Measurements from ENCODE around the gene SLC35E4.

The SLC35E4 gene

DNA sequence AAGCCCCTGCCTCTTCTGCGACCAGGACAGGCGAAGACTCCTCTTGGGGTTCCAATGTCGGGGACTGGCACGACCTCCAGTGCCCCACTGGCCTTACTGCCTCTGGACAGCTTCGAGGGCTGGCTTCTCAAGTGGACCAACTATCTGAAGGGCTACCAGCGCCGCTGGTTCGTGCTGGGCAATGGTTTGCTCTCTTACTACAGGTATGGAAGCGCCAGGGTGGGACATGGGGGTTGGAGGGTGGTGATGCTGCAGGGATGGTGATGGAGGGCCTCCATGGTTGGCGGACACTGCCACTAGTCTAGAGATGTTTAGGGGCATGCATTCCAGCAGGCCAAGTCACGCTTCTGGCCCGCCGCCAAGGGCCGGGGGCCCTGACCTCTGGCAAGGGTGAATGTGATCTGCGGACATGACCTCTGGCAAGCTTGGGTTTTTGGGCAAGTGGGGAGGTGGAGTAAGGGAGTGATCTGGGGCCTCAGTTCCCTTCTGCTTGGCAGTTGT lies 59.8 kb downstream of the SLC35E4 start:
- Histone ChIP-seq H3K27ac (ENCODE audit: low read length) (no peak overlapping the region), H3K9ac (ENCODE audit: low read depth, low read length) (peak overlapping the region; percentile 59; the same call in 1 of the 2 replicates), H3K4me1 (ENCODE audit: insufficient read depth, low read length) (no peaks in the 10 kb centered on the region; the same call in 1 of the 2 replicates), H3K27me3 (ENCODE audit: insufficient read depth, low read length) (peaks cover 27% of the 10 kb centered on the region), H3K9me3 (ENCODE audit: insufficient read depth, low read depth, low read length) (no peaks in the 10 kb centered on the region), H3K4me3 (ENCODE audit: low read length) (peak overlapping the region; percentile 76), H3K36me3 (ENCODE audit: insufficient read depth, low read depth, low read length) (no peaks in the 10 kb centered on the region)

DNA sequence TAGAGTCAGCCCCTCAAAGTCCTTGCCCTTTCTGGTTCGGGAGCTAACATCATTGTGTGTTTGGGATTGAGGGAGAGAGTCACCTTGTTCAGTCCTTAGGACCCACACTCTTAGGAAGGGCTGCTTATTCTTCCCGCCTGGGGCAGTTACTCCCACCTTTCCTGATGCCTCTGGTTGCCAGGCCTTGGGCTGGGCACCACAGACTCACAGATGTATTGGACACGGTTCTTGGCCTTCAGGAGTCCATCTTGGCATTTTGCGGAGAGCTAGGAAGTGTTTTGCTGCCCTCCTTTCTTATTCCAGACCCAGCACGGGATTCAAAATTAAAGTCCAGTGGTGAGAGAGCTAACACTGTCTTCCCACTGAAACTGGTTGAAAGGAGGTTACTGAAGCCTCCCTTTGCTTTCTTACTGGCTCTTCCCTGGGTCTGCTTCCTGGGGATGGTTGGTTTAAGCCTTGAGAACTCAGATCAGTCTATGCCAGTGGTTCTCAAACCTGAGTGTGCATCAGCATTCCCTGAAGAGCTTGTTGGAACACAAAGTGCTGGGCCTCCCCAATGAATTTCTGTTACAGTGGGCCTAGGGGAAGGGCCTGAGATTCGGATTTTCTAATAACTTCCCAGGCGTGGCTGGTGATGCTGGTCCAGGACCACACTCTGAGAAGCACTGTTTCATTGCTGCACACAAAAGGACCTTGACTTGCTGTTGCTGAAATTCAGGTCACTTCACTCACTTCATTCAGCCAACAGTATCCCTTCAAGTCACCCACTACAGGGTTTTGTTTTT lies 60.5 kb downstream of the SLC35E4 start:
- Histone ChIP-seq H3K27me3 (ENCODE audit: insufficient read depth, low read length) (peaks cover 27% of the 10 kb centered on the region), H3K4me1 (ENCODE audit: insufficient read depth, low read length) (no peaks in the 10 kb centered on the region; the same call in 1 of the 2 replicates), H3K27ac (ENCODE audit: low read length) (no peak overlapping the region), H3K9me3 (ENCODE audit: insufficient read depth, low read depth, low read length) (no peaks in the 10 kb centered on the region), H3K9ac (ENCODE audit: low read depth, low read length) (no peak overlapping the region), H3K36me3 (ENCODE audit: insufficient read depth, low read depth, low read length) (no peaks in the 10 kb centered on the region), H3K4me3 (ENCODE audit: low read length) (peak overlapping the region; percentile 76; the same call in 1 of the 2 replicates)
